GM19035 (cell line): ENCODE results near the gene MED27.

Experiments used
- ATAC-seq: cut with Tn5 transposase; IDR thresholded peaks from one replicate; pipeline ENCODE4 v1.9.1; 2021; ENCODE audit not compliant: unreplicated experiment

The MED27 gene

GRCh38 chr9:131886826-131887225 is 192.8 kb downstream of the MED27 start:
- ATAC-seq, result no peak

GRCh38 chr9:131885144-131885609 is 194.5 kb downstream of the MED27 start:
- no peak for ATAC-seq

DNA sequence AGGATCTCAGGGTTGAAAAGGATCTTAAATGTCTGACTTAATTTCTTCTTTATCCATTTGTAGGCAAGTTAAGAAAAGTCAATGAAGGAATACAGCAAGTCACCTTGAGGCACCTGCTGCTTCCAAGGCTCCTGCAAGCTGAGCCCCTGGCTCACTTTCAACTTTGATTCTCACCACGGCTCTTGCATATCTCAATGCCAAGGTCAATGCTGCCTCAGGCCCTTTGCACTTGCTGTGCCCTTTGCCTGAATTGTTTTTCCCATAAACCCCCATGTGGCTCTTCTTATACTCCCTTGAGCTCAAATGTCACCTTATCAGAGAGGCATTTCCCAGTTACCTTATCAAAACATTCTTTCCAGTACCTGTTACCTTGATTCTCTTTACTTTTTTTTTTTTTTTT is 195.4 kb downstream of the MED27 start:
- ATAC-seq, result no peak

DNA sequence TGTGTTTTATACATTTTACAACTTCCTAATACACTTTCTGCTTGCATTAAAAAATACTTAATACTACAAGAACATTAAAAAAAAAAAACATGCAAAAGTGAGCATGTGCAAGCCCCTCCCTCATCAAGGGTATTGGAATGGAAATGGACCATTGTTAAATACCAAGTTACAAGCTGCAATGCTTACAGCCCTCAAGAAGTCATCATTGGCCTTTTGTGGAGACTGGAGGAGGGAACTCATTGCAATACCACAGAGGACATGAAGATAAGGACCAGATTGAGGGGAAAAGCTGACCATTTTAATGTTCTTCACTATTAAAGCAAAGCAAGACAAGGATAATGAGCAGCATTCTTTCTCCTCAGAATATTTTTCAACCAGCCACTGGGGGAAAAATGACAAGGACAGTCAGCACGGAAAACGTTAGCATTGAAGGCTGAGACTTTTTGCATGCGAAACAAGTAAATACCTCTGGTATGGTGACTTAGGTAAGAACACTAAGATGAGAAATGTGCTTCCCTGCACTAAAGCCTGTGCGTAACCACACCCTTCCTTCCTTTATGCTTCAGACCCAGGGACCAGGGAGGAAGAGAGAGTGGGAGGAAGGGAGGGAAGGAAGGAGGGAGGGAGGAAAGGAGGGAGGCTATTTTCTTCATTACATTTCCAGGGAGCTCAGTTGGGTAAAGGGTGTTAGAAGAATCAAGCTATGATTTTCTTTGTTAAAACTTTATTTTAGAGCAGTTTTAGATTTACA is 198.7 kb downstream of the MED27 start:
- ATAC-seq, result no peak

DNA sequence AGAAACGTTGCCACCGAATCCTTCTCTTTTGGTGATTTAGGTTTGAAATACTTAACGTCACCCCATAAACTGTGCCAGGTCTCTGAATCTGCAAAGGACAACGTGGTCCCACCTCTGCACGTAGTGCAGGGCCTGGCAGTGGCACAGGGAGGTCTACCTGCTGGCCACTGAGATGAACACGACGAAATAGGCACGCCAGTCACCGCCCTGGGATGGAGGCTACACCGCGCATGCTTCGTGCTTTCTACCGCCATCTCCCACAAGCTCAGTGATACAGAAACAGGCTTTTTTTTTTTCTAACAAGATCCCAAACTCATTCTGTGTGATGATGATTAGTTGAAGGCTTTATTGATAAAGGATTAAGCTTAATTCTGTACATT is 199.8 kb downstream of the MED27 start:
- no peak for ATAC-seq

DNA sequence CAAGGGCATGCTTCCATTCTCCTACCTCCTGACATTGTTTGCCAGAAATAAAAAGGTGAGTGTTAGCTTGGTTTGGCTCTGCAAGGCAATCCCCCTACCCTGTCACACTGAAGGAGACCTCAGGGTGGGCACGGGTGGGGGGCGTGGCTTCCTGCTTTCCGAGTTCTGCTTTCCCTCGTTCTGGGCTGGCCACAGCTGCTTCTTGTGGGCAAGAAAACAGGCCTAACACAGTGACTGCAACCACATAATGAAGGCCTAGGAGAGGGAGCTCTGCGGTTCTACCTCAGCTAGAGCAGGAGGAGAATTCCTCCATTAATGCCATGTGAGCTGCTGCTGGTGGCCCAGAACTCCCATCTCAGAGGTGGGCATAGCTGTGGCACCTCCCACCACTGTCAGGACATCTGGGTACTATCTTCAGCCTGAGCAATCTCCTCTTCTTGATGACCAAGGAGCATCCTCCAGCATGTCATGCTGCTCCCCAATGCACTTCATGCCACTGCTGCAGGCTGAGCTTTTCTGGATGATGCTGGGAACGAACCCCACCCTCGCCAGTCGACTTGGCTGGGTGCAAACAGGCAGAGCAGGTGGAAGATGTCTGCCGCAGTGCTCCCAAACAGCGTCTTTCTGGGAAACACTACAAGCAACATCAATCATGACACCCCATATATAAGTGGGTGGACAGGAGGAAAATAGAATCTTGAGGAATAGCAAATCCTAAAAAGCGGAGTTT is 200.3 kb downstream of the MED27 start:
- no peak for ATAC-seq

DNA sequence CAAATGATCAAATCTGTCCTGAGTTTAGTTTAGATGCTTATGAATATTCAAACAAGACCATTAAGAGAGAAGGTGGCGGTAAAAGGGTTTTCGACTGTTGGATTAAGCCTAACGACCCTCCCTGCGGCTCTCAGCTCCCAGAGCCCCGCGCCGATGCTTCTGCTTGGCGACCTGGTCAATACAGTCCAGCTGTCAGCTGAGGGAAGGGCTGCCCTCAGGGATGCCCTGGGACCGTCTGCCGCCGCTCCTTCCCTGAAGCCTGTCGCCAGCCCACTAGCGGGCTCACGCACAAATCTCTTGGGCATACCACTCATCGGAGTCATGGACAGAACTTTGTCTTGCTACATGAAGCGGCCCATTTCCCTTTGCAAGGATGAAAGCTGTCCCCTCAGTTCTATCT is 203.2 kb downstream of the MED27 start:
- ATAC-seq, result no peak

- ATAC-seq, result no peak
Observed at GRCh38 chr9:131875828-131876485, 203.7 kb downstream of the MED27 start.

GRCh38 chr9:131874916-131875670 is 204.6 kb downstream of the MED27 start:
- ATAC-seq, result no peak

- no peak for ATAC-seq
Observed at GRCh38 chr9:131874447-131874846, 205.2 kb downstream of the MED27 start.

GRCh38 chr9:131873891-131874440 is 205.7 kb downstream of the MED27 start:
- ATAC-seq, result no peak

- ATAC-seq, result no peak
Observed at GRCh38 chr9:131873335-131873734, 206.3 kb downstream of the MED27 start.

DNA sequence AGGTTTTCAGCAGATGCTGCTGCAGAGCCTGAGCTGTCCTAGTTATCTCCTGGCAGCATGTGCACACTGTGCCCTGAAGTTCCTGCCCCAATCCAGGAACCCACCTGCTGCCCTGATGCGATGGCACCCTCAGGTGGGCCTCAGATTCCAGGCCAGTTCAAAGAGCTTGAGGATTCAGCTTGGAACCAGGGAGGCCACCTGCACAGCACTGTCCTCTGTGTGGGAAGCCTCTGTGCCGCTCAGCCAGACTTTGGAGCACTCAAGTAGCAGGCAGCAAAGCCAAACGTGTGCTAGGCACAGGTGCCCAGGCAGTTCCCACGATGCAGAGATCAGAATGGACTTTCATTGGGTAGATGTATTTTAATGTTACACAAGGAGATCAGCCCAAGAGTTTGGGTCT is 207.0 kb downstream of the MED27 start:
- no peak for ATAC-seq

DNA sequence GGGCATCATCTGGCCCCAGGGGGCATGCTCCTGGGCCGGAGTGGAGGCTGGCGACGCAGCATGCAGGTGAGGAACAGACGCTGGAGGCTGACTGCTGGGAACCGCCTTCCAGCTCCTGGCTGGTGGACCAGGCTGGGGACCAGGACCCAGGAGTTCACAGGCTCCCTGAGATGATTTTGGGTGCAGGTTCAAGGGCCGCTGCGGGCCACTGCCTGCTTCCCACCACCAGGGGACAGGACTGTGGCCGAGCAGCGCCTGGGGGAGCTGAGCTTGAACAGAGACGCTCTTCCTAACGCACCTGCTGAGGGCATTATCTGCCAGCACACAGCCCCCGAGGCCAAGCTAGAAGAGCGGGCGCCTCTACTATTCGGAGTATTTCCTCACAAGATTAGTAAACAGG is 207.7 kb downstream of the MED27 start:
- ATAC-seq, result no peak

DNA sequence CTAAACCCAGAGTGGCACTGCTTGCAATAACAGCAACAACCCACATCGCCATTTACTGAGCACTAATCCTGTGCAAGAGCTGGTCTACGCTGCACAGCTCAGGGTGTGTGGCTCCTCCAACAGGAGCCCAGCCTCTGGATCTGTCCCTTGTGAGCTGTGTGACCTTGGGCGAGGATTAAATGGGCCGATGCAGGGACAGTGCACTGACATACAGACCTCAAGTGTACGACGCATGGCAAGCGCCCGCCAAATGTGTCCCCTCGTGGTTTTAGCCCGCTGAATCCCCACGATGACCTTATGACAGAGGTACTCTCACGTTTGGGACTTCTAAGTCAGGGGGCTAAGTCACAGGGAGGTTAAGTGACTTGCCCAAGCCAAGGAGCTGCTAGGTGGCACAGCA is 209.5 kb downstream of the MED27 start:
- ATAC-seq, result no peak

- no peak for ATAC-seq
Observed at GRCh38 chr9:131869348-131869747, 210.3 kb downstream of the MED27 start.

GRCh38 chr9:131868766-131869165 is 210.9 kb downstream of the MED27 start:
- ATAC-seq, result no peak

GRCh38 chr9:131867611-131868192 is 212.0 kb downstream of the MED27 start:
- no peak for ATAC-seq

DNA sequence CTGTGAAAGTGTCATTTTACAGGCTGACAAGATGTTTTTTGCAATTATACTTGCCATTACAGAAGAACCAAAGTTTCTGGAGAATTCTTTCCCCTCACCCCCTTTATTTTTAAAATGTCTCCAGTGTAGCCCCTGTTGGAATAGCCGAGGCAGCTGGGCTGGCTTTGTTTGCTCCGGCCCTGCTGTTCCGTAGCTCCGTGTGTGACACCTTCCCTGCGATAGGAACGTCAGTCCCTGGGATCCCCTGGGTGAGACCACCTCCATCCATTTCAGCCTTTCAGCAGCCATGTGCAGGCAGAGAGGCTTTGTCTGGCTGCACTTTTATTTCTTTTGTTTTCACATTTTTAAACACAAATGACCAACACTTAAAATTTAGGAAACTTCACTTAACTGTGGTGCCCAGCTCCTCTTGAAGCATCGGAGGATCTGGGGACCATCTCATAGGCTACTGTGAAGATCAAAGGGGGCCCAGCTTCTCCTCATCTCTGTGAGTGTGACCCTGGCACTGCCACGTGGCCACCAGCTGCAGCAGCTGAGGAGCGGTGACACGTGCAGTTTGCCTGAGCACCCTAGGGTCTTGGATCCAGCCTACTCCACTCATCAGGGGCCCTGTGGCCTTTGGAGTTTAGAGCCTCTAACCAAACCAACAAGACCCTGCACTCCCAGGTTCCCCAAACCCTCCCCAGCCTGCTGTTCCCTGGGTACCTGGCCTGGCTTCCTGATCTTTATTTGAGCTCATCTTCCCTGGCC is 214.0 kb downstream of the MED27 start:
- no peak for ATAC-seq

GRCh38 chr9:131864531-131864930 is 215.1 kb downstream of the MED27 start:
- ATAC-seq, result no peak
